ENCODE results near the gene KLF16. TPM values are rescaled to one million over a fixed set of nuclear protein-coding genes. Genes with fewer than 3 reads are reported as not detected.
A peak's percentile ranks its signal among the peaks of the same experiment; 100 is the strongest.

Gene KLF16
- total and polyA plus RNA-seq, 9 of the 15 experiments (the other 6 are each of a cell fraction or from before 2014, with no cell fraction given) = 0.04 to 60.4 (median 6.8) TPM

- peak; percentile 71 to 72 for TF ChIP-seq MNT (conservative IDR thresholded peaks at IDR 0.05)
- no peak for TF ChIP-seq SPI1 (IDR thresholded peaks at IDR 0.05; ENCODE audit: borderline replicate concordance, low read depth, low read length)
- no peak for TF ChIP-seq ZNF780A (CRISPR knock-in tag; IDR thresholded peaks at IDR 0.05)
- peak; percentile 96 for TF ChIP-seq BHLHE40 (IDR thresholded peaks at IDR 0.05; ENCODE audit: low read length)
- peak in 1 of 2 experiments; percentile 62; a peak in 2 of 4 replicates for TF ChIP-seq SRF (CRISPR knock-in tag; IDR thresholded peaks at IDR 0.05)
- TF ChIP-seq TAF9B (IDR thresholded peaks at IDR 0.05; ENCODE audit: partially characterized antibody) = no peak
- no peak for TF ChIP-seq ZNF274 (IDR thresholded peaks at IDR 0.05; ENCODE audit: borderline replicate concordance, low read depth, low read length)
- peak; percentile 76 for TF ChIP-seq CCNT2 (IDR thresholded peaks at IDR 0.05; ENCODE audit: borderline replicate concordance, extremely low read depth, insufficient read length, low read depth, low read length)
- no peak for TF ChIP-seq PHF8 (IDR thresholded peaks at IDR 0.05; ENCODE audit: borderline replicate concordance, low read length)
- TF ChIP-seq FOXA3 (CRISPR knock-in tag; conservative IDR thresholded peaks at IDR 0.05 in 1 of 2, IDR thresholded peaks at IDR 0.05 in 1 of 2) = no peak
- peak; percentile 65; the same call in 1 of the 2 replicates for TF ChIP-seq NR2C1 (IDR thresholded peaks at IDR 0.05)
- no peak for TF ChIP-seq NR2C1 (tag; IDR thresholded peaks at IDR 0.05)
- no peak for TF ChIP-seq GATAD2B (IDR thresholded peaks at IDR 0.05; ENCODE audit: borderline replicate concordance)
- TF ChIP-seq RBM25 (IDR thresholded peaks at IDR 0.05; ENCODE audit: low read depth, low read length, severe bottlenecking) = no peak
- no peak for TF ChIP-seq ZMIZ1 (IDR thresholded peaks at IDR 0.05; ENCODE audit: low read depth in 2 of 2, low read length in 2 of 2)
- no peak for TF ChIP-seq PRMT5 (CRISPR knock-in tag; IDR thresholded peaks at IDR 0.05)
- TF ChIP-seq GTF2F1 (IDR thresholded peaks at IDR 0.05; ENCODE audit: low read depth, low read length) = no peak
- peak; percentile 92 for TF ChIP-seq USF2 (CRISPR knock-in tag; IDR thresholded peaks at IDR 0.05)
- TF ChIP-seq HOXB6 (CRISPR knock-in tag; IDR thresholded peaks at IDR 0.05; ENCODE audit: borderline replicate concordance) = no peak
Measured at GRCh38 chr19:1853295-1854038, 9.9 kb downstream of the KLF16 start (continued).
